ENCODE measurements around the gene RBM43.

DNA sequence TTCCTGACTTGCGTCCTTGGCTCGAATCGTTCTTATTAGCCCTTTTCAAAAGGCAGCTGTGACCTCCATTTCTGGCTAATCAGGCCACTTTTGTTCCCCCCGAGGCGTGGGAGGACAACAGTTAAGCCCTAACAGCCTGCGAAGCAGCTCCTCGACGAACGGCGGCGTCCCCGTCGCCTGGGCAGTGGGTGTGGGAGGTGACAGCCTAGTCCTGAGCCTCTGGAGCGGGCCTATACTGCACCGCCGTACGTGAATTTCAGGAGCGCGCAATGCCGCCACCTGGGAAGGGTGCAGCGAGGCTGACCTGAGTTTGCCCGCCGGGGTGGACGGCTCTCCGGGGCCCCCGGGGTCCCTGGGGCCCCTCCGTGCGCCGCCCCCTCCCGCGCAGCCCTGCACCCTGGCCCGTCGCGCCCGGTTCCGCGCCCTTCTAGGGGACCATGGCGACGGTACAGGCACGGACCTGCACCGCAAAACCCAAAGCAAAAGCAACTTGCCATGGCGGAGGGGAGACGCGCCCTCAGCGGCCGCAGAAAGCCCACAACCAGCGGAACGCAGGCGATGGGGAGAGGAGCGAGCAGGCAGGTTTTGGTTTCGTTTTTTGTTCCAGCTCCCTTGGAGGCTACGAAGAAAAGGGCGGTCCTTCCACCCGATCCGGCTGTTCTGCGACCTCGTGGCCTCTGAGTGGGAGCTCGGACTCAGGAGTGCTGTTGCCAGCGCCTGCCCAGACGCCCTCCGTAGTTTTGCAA, at the start of gene RBM43:
- TF ChIP-seq, protein P1, sequence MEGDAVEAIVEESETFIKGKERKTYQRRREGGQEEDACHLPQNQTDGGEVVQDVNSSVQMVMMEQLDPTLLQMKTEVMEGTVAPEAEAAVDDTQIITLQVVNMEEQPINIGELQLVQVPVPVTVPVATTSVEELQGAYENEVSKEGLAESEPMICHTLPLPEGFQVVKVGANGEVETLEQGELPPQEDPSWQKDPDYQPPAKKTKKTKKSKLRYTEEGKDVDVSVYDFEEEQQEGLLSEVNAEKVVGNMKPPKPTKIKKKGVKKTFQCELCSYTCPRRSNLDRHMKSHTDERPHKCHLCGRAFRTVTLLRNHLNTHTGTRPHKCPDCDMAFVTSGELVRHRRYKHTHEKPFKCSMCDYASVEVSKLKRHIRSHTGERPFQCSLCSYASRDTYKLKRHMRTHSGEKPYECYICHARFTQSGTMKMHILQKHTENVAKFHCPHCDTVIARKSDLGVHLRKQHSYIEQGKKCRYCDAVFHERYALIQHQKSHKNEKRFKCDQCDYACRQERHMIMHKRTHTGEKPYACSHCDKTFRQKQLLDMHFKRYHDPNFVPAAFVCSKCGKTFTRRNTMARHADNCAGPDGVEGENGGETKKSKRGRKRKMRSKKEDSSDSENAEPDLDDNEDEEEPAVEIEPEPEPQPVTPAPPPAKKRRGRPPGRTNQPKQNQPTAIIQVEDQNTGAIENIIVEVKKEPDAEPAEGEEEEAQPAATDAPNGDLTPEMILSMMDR (IDR thresholded peaks at IDR 0.05): no peak
- TF ChIP-seq POLR2A (IDR thresholded peaks at IDR 0.05): peak; percentile 33 to 44
